OCI-LY1 (cell line): ENCODE results near the gene NLRC3.

Experiments
- EZH2 ChIP-seq: fragments of 200-600 bp; sonication (generic), shearing (Covaris generic); IDR thresholded peaks from 2 replicates; pipeline ENCODE4 v1.8.0; 2017; ENCODE audit warnings: borderline replicate concordance, mixed run types, mild to moderate bottlenecking, antibody characterized with exemption, low read length, moderate library complexity, mixed read lengths
- TF ChIP-seq, protein P1 (sequence below): fragments of 200-600 bp; sonication (generic), shearing (Covaris generic); IDR thresholded peaks from 2 replicates; pipeline ENCODE4 v1.5.1; 2017; ENCODE audit warnings: mild to moderate bottlenecking, antibody characterized with exemption, low read length, moderate library complexity, mixed read lengths

DNA sequence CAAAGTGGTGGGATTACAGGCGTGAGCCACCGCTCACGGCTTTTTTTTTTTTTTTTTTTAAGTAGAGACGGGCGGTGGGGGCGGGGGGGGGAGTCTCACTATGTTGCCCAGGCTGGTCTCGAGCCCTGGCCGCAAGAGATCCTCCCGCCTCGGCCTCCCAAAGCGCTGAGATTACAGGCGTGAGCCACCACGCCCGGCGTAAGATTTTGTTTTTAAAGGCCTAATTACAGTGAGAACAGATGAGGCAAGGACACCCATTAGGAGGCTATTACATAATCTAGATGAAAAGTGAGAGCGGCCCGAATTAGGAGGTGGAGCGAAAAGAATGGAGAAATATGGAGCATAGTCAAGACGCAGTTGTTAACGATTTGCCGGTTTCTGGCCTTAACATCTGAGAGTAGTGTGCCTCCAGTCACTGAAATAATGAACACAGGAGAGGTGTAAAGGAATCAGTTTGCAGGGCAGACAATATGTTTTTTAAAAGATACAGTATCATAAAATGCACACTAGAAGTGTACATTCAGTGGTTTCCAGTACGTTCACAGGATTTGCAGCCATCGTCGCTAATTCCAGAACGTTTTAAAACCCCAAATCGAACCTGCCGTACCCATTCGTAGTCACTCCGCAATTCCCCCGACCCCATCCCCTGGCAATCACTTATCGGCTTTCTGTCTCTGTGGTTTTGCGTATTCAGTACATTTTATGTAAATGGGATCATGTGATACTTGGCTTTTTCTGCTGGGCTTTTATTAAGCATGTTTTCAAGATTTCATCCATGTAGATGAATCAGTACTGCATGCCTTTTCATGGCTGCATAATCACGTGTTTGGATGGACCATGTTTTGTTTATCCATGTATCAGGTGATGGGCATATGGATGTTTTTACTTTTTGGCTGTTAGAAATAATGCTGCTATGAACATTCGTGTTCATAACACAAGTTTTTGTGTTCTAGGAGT, 35.6 kb upstream of the NLRC3 start:
- TF ChIP-seq, protein P1, sequence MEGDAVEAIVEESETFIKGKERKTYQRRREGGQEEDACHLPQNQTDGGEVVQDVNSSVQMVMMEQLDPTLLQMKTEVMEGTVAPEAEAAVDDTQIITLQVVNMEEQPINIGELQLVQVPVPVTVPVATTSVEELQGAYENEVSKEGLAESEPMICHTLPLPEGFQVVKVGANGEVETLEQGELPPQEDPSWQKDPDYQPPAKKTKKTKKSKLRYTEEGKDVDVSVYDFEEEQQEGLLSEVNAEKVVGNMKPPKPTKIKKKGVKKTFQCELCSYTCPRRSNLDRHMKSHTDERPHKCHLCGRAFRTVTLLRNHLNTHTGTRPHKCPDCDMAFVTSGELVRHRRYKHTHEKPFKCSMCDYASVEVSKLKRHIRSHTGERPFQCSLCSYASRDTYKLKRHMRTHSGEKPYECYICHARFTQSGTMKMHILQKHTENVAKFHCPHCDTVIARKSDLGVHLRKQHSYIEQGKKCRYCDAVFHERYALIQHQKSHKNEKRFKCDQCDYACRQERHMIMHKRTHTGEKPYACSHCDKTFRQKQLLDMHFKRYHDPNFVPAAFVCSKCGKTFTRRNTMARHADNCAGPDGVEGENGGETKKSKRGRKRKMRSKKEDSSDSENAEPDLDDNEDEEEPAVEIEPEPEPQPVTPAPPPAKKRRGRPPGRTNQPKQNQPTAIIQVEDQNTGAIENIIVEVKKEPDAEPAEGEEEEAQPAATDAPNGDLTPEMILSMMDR, result no peak
- TF ChIP-seq EZH2, result no peak
